CD8-positive, alpha-beta memory T cell (primary cell): ENCODE measurements around the gene FBXO11. TPM values are rescaled to one million over a fixed set of nuclear protein-coding genes. Genes with fewer than 3 reads are reported as not detected.
"Not testable (repeated sequence)": the region's sequence is repeated elsewhere in the genome, so short reads cannot be mapped to it uniquely, and the experiment has no call there.

Experiments
- CTCF ChIA-PET: fragments of 350-600 bp; sonication (Branson Sonifier 250); formaldehyde crosslinking; loops from one replicate; lab custom pipeline; 2021; ENCODE audit warnings: antibody characterized with exemption; lab: Charles Lee
- POLR2A ChIA-PET: fragments of 350-600 bp; sonication (Branson Sonifier 250); formaldehyde crosslinking; loops from one replicate; lab custom pipeline; 2021; ENCODE audit warnings: antibody characterized with exemption; lab: Charles Lee
- DNase-seq, 5 donors: peaks; one replicate each; pipeline versions ENCODE4 v3.0.0 to v3.0.0-alpha.2; 2020 to 2022; ENCODE audit warnings: mixed read lengths in 1 of 5
- H3K27ac ChIP-seq: one replicate; pipeline ENCODE4 v1.7.0; 2013; ENCODE audit warnings: low read depth, mild to moderate bottlenecking, low read length, moderate library complexity
- H3K27me3 ChIP-seq: 2 replicates; pipeline ENCODE4 v1.7.0; 2013; ENCODE audit warnings: low read length, mild to moderate bottlenecking; ENCODE audit not compliant: insufficient read depth, poor library complexity, severe bottlenecking
- H3K36me3 ChIP-seq: 2 replicates; pipeline ENCODE4 v1.7.0; 2013; ENCODE audit warnings: mild to moderate bottlenecking, low read length, moderate library complexity; ENCODE audit not compliant: insufficient read depth
- H3K4me1 ChIP-seq: 2 replicates; pipeline ENCODE4 v1.7.0; 2013; ENCODE audit warnings: mild to moderate bottlenecking, low read length, moderate library complexity; ENCODE audit not compliant: insufficient read depth
- H3K4me3 ChIP-seq: 2 replicates; pipeline ENCODE4 v1.7.0; 2013; ENCODE audit warnings: mild to moderate bottlenecking, low read length
- H3K9me3 ChIP-seq: 2 replicates; pipeline ENCODE4 v1.7.0; 2013; ENCODE audit warnings: mild to moderate bottlenecking, low read length
- H3K27ac Mint-ChIP-seq, 8 donors: one replicate each; pipeline ENCODE4 v1.8.0; 2020 to 2021; ENCODE audit warnings: mixed read lengths in 8 of 8, mild to moderate bottlenecking in 6 of 8, inconsistent platforms in 3 of 8, moderate library complexity in 3 of 8
- H3K27me3 Mint-ChIP-seq, 2 donors: one replicate each; pipeline ENCODE4 v1.8.0; 2020 to 2021; ENCODE audit warnings: mixed read lengths in 2 of 2, mild to moderate bottlenecking in 1 of 2, moderate library complexity in 1 of 2
- H3K36me3 Mint-ChIP-seq, 3 donors: one replicate each; pipeline ENCODE4 v1.8.0; 2020 to 2021; ENCODE audit warnings: mixed read lengths in 3 of 3, inconsistent platforms in 1 of 3, mild to moderate bottlenecking in 1 of 3
- H3K4me1 Mint-ChIP-seq, 3 donors: one replicate each; pipeline ENCODE4 v1.8.0; 2020 to 2021; ENCODE audit warnings: mixed read lengths in 3 of 3, inconsistent platforms in 1 of 3, mild to moderate bottlenecking in 1 of 3
- H3K4me3 Mint-ChIP-seq, 7 donors: one replicate each; pipeline ENCODE4 v1.8.0; 2020 to 2021; ENCODE audit warnings: mixed read lengths in 7 of 7, mild to moderate bottlenecking in 6 of 7, moderate library complexity in 4 of 7, inconsistent platforms in 2 of 7
- H3K9me3 Mint-ChIP-seq, 5 donors: one replicate each; pipeline ENCODE4 v1.8.0; 2020 to 2022; ENCODE audit warnings: mixed read lengths in 5 of 5, mild to moderate bottlenecking in 3 of 5, moderate library complexity in 2 of 5, inconsistent platforms in 1 of 5
- polyA plus RNA-seq: library from polyadenylated mRNA; unstranded; fragments of 300-500 nt; fragmentation: Illumina TruSeq; gene quantifications from one replicate; pipeline ENCODE4 v1.2.3, GENCODE V29; 2021
- total RNA-seq, 2 experiments: library from RNA; stranded (reverse); gene quantifications; one replicate each; pipeline ENCODE4 v1.2.3, GENCODE V29; 2021

Gene FBXO11
- total and polyA plus RNA-seq, 3 experiments from 2014 or later = 9.9 to 41.8 (median 41.2) TPM

- H3K27ac Mint-ChIP-seq = peak overlapping the region in 1 of 8 donors; percentile 29
- H3K4me3 ChIP-seq, H3K27me3 Mint-ChIP-seq, CTCF ChIA-PET, H3K36me3 ChIP-seq, H3K9me3 ChIP-seq, DNase-seq, POLR2A ChIA-PET, H3K27ac ChIP-seq, H3K4me3 Mint-ChIP-seq, H3K9me3 Mint-ChIP-seq, H3K27me3 ChIP-seq: not testable (repeated sequence)
- H3K4me1 ChIP-seq = peaks cover 20% of the 10 kb centered on the region
- peaks cover 0 to 13% (median 2%) of the 10 kb centered on the region in 3 donors for H3K36me3 Mint-ChIP-seq
- peaks cover 68 to 85% (median 82%) of the 10 kb centered on the region in 3 donors for H3K4me1 Mint-ChIP-seq
Observed at GRCh38 chr2:47853067-47853777, 53.1 kb downstream of the FBXO11 start.

GRCh38 chr2:47850198-47850597 lies 56.1 kb downstream of the FBXO11 start:
- H3K27ac Mint-ChIP-seq = peak overlapping the region in 5 of 8 donors; percentile 1 to 81 (median 14)
- no peaks in the 10 kb centered on the region for H3K36me3 ChIP-seq
- no peak overlapping the region for H3K4me3 ChIP-seq
- H3K27me3 Mint-ChIP-seq = no peaks in the 10 kb centered on the region
- peak overlapping the region in 1 of 7 donors; percentile 8 for H3K4me3 Mint-ChIP-seq
- CTCF ChIA-PET = no interaction called here
- H3K4me1 ChIP-seq = peaks cover 5% of the 10 kb centered on the region
- no peaks in the 10 kb centered on the region for H3K27me3 ChIP-seq
- H3K4me1 Mint-ChIP-seq = peaks cover 53 to 74% (median 74%) of the 10 kb centered on the region in 3 donors
- POLR2A ChIA-PET = no interaction called here
- DNase-seq = no peak
- H3K36me3 Mint-ChIP-seq = peaks cover 0 to 13% (median 2%) of the 10 kb centered on the region in 3 donors
- no peak overlapping the region for H3K27ac ChIP-seq
- H3K9me3 ChIP-seq = no peaks in the 10 kb centered on the region
- no peaks in the 10 kb centered on the region for H3K9me3 Mint-ChIP-seq

- Histone ChIP-seq H3K4me1 (peaks cover 5% of the 10 kb centered on the region), H3K27me3 (no peaks in the 10 kb centered on the region), H3K27ac (no peak overlapping the region), H3K36me3 (no peaks in the 10 kb centered on the region), H3K9me3 (no peaks in the 10 kb centered on the region), H3K4me3 (no peak overlapping the region)
- H3K4me1 Mint-ChIP-seq = peaks cover 53 to 74% (median 74%) of the 10 kb centered on the region in 3 donors
- H3K27me3 Mint-ChIP-seq = no peaks in the 10 kb centered on the region
- H3K4me3 Mint-ChIP-seq = no peak overlapping the region
- no peaks in the 10 kb centered on the region for H3K9me3 Mint-ChIP-seq
- ChIA-PET POLR2A (no interaction called here), CTCF (no interaction called here)
- H3K36me3 Mint-ChIP-seq = peaks cover 0 to 12% (median 2%) of the 10 kb centered on the region in 3 donors
- no peak for DNase-seq
- peak overlapping the region in 2 of 8 donors; percentile 3 to 24 for H3K27ac Mint-ChIP-seq
Observed at GRCh38 chr2:47849368-47849767, 56.9 kb downstream of the FBXO11 start.

GRCh38 chr2:47844162-47844561 lies 62.1 kb downstream of the FBXO11 start:
- no peak for DNase-seq
- no peaks in the 10 kb centered on the region for H3K9me3 Mint-ChIP-seq
- Histone ChIP-seq H3K4me1 (no peaks in the 10 kb centered on the region), H3K27ac (no peak overlapping the region), H3K36me3 (no peaks in the 10 kb centered on the region), H3K4me3 (no peak overlapping the region), H3K9me3 (no peaks in the 10 kb centered on the region), H3K27me3 (no peaks in the 10 kb centered on the region)
- H3K4me1 Mint-ChIP-seq = peaks cover 35 to 63% (median 59%) of the 10 kb centered on the region in 3 donors
- CTCF ChIA-PET = no interaction called here
- POLR2A ChIA-PET = no interaction called here
- no peaks in the 10 kb centered on the region for H3K27me3 Mint-ChIP-seq
- H3K36me3 Mint-ChIP-seq = peaks cover 0 to 18% (median 1%) of the 10 kb centered on the region in 3 donors
- H3K27ac Mint-ChIP-seq = peak overlapping the region in 7 of 8 donors; percentile 25 to 75 (median 46)
- no peak overlapping the region for H3K4me3 Mint-ChIP-seq

- no peaks in the 10 kb centered on the region for H3K9me3 Mint-ChIP-seq
- H3K27me3 Mint-ChIP-seq = no peaks in the 10 kb centered on the region
- H3K36me3 ChIP-seq = peaks cover 4% of the 10 kb centered on the region
- no peaks in the 10 kb centered on the region for H3K27me3 ChIP-seq
- no peak overlapping the region for H3K4me3 Mint-ChIP-seq
- H3K27ac Mint-ChIP-seq = peak overlapping the region in 5 of 8 donors; percentile 36 to 71 (median 57)
- H3K4me3 ChIP-seq = no peak overlapping the region
- H3K27ac ChIP-seq = no peak overlapping the region
- ChIA-PET POLR2A (no interaction called here), CTCF (interaction anchor here (1.1 kb wide), 1 partner anchor 28 kb away, joined by 3 read pairs; no protein-coding TSS in a partner anchor)
- H3K9me3 ChIP-seq = no peaks in the 10 kb centered on the region
- H3K4me1 ChIP-seq = no peaks in the 10 kb centered on the region
- H3K4me1 Mint-ChIP-seq = peaks cover 31 to 61% (median 59%) of the 10 kb centered on the region in 3 donors
- DNase-seq = no peak
- peaks cover 3 to 26% (median 6%) of the 10 kb centered on the region in 3 donors for H3K36me3 Mint-ChIP-seq
Observed at GRCh38 chr2:47843407-47843806, 62.9 kb downstream of the FBXO11 start.

- Mint-ChIP-seq H3K27ac (peak overlapping the region in 3 of 8 donors; percentile 40 to 57 (median 43)), H3K27me3 (no peaks in the 10 kb centered on the region), H3K4me3 (no peak overlapping the region), H3K9me3 (no peaks in the 10 kb centered on the region), H3K36me3 (peaks cover 4 to 27% (median 6%) of the 10 kb centered on the region in 3 donors), H3K4me1 (peaks cover 30 to 58% (median 55%) of the 10 kb centered on the region in 3 donors)
- ChIA-PET POLR2A (no interaction called here), CTCF (interaction anchor here (0.8 to 1.5 kb wide), 4 partner anchors 20 to 577 kb away, joined by 3 read pairs; no protein-coding TSS in a partner anchor)
- Histone ChIP-seq H3K27ac (no peak overlapping the region), H3K4me3 (no peak overlapping the region), H3K9me3 (no peaks in the 10 kb centered on the region), H3K4me1 (no peaks in the 10 kb centered on the region), H3K27me3 (no peaks in the 10 kb centered on the region), H3K36me3 (peaks cover 5% of the 10 kb centered on the region)
- no peak for DNase-seq
Observed at GRCh38 chr2:47842846-47843245, 63.5 kb downstream of the FBXO11 start.

- Mint-ChIP-seq H3K27ac (peak overlapping the region in 3 of 8 donors; percentile 22 to 75 (median 48)), H3K9me3 (no peaks in the 10 kb centered on the region), H3K4me1 (peaks cover 19 to 31% (median 26%) of the 10 kb centered on the region in 3 donors), H3K36me3 (peaks cover 10 to 57% (median 12%) of the 10 kb centered on the region in 3 donors), H3K27me3 (peaks cover 0 to 1% of the 10 kb centered on the region in 2 donors), H3K4me3 (no peak overlapping the region)
- Histone ChIP-seq H3K36me3 (peaks cover 18% of the 10 kb centered on the region), H3K27ac (no peak overlapping the region), H3K27me3 (no peaks in the 10 kb centered on the region), H3K9me3 (no peaks in the 10 kb centered on the region), H3K4me1 (no peaks in the 10 kb centered on the region), H3K4me3 (no peak overlapping the region)
- CTCF ChIA-PET = no interaction called here
- no peak for DNase-seq
- POLR2A ChIA-PET = no interaction called here
Observed at GRCh38 chr2:47838686-47839085, 67.6 kb downstream of the FBXO11 start.

GRCh38 chr2:47838249-47838648 lies 68.0 kb downstream of the FBXO11 start:
- Mint-ChIP-seq H3K4me1 (peaks cover 16 to 27% (median 22%) of the 10 kb centered on the region in 3 donors), H3K27me3 (peaks cover 0 to 1% of the 10 kb centered on the region in 2 donors), H3K9me3 (no peaks in the 10 kb centered on the region), H3K36me3 (peaks cover 10 to 58% (median 12%) of the 10 kb centered on the region in 3 donors), H3K27ac (peak overlapping the region in 2 of 8 donors; percentile 22 to 48), H3K4me3 (no peak overlapping the region)
- DNase-seq = no peak
- H3K4me1 ChIP-seq = no peaks in the 10 kb centered on the region
- ChIA-PET POLR2A (interaction anchor here (0.6 kb wide), 1 partner anchor 11 kb away, joined by 4 read pairs; no protein-coding TSS in a partner anchor), CTCF (no interaction called here)
- no peak overlapping the region for H3K27ac ChIP-seq
- H3K9me3 ChIP-seq = no peaks in the 10 kb centered on the region
- peaks cover 18% of the 10 kb centered on the region for H3K36me3 ChIP-seq
- H3K4me3 ChIP-seq = no peak overlapping the region
- no peaks in the 10 kb centered on the region for H3K27me3 ChIP-seq
